Measurements from ENCODE around the gene KRT34.
"Not testable (repeated sequence)": the region's sequence is repeated elsewhere in the genome, so short reads cannot be mapped to it uniquely, and the experiment has no call there.

Gene KRT34

DNA sequence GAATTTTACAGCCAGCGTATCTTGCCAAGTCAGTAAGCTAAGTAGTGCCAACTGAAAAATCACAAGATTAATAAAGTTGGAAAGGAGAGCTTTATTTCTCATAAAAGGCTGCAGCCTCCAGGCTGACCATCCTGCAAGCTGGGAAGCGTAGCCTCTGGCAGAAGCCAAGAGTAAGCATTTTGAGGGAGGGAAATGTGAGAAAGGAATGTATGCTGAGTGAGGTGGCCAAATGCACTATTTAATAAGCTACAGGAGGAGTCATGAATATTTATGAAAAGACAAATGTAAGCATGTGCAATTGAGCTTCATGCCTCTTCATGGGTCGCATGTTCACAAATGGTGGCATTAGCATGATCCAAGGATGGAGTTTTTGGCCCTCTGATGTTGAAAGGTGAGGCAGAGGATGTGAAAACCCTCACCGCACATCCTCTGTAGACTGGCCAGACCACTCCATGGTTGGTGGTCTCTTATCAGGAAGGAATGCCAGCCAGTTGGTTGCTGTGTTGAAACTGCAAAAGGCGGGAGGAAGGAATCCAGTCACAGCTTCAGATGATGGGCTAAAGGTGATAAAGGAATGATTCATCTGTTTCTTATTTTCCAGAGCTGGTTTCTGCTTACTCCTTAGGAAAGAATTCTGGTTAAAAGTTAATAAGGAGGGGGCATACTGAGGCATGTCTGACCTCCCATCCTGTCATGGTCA lies 21.7 kb downstream of the KRT34 start:
- FAIRE-seq: no peak

DNA sequence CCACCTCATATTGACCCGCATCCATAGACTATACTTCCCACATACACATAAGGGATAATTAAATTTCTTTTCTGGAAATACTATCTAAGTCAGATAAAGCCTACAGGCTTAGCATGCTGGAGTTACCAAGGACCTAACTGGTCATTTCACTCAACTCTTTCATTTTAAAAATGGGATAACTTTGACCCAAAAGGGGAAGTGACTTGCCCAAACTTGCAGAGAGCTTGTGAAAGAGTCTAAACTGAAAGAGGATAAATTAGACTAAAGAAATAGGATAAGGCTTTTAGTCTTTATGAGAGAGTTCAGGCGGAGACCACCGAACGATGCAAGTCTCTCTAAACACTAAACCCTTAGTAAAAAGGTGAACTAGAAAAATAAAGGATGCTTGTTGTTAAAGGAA lies 27.6 kb downstream of the KRT34 start:
- FAIRE-seq: no peak

DNA sequence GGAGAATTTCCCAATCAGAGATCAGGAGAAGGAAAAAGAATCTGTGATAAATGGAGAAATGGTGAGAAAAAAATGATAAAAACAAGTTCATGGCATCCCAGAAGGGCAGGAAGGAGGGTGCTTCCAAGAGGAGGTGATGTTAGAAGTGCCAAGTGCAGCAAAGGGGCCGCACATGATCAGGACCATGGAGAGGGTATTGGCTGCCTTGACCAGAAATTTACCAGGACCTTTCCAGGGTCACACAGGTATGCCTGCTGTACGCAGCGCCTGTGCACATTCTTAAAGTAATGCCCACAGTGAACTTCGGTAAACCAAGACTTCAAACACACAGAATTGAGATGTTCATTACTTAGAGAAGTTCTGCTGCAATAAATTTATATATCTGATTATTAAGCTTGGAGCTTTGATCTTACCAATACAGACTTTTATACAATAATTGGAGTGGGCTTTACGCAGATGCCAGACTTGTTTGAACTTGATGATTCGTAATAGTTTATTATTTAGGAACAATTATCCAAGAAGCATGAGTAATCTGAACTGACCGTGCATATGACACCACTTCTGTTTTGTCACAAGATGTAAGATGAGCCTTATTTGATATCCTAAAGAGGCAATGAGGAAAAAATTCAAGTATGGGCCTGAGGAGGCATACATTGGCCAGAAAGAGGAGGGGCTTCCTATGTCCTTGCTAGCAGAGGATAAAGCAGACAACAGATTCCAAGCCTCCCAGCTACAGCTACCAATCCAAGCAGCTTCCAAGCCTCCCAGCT lies 29.3 kb downstream of the KRT34 start:
- no peak for FAIRE-seq

DNA sequence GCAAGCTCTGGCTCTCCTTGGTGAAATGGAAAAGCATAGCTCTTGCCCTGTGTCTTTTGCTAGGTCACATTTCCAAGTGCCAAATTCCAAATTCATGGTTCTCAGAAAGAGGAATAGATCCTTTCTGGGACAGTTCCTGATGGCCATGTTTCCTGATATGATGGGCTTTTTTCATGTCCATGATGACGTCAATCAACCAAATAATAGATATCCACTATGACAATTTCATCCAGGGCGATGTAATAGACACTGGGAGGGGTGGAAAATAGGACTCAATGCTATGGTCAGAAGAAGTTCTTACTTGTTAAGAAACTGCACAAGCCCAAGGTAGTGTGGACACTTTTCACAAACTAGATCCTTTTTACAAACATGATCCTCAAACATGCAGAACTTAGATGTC lies 30.9 kb downstream of the KRT34 start:
- no peak for FAIRE-seq

DNA sequence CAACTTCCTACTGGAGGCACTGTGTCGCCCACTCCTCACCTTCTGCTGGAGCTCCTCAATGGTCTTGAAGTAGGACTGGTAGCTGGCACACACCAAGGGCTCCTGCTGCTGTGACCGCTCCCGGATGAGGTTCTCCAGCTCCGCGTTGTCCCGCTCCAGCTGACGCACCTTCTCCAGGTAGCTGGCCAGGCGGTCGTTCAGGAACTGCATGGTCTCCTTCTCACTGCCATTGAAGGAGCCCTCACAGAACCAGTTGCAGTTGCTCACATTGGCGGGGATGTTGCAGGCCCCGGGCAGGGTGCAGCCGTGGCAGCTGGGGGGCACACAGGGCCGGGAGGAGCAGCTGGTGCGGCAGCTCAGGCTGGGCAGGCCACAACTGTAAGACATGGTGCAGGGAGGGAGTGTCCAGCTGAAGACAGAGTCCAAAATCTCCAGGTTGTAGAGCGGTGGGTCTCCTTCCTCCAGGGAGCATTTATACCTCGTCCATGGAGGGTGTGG lies 31.7 kb downstream of the KRT34 start, which contains the start of gene KRT33A:
Gene KRT33A, minus strand, starts transcription at position 448 of the 498 bp plus-strand sequence. Its CDS starts 61 bp downstream, at position 387.
- not testable (repeated sequence) for FAIRE-seq

DNA sequence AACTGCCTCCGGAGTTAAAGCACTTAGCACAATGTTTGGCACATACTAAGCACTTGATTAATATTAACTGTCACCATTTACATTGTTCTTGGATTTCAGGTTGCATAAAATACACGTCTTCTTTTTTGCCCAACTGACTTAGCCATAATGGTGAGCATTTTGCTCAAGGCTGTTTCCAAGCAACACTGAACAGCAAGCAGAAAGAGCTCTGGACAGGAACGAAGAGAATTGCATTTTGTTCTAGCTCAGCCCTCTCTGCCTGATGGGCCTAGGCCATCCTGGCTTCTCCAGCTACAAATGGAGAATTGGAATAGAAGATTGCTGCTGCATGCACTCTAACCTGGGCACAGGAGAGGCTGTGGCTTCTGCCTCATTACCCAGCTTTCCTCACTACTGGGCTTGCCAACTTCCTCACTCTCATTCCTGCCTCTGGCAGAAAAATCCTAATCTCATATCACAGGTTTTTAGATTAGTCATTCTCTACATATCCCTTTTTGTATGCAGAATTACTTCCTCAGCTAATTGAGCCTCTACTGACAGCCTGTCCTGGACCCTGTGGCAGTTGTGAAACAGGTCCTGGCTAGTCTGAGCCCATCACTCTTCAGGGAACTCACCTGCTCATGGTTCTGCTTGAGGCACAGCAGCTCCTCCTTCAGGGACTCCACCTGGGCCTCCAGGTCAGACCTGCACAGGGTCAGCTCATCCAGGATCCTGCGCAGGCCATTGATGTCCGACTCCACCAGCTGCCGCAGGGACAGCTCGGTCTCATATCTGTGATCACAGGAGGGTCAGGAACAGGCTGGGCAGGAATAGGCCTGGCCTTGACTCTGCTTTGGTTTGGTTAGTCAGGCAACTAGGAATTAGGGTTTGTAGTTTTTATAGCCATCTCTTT lies 34.0 kb downstream of the KRT34 start:
- no peak for FAIRE-seq

DNA sequence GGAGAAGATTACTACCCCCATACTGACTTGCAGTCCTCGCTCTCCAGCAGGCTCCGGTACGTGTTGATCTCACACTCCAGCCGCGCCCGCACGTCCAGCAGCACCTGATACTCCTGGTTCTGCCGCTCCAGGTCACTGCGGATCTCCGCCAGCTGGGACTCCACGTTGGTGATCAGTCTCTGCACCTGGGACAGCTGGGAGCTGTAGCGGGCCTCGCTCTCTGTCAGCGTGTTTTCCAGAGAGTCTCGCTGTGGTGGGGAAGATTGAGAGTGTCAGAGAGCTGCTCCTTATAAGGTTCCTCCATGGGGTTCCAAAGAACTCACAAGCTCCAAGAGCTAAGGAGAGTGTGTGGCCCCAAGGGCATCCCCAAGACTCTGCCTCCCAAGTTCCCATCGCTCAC lies 35.7 kb downstream of the KRT34 start:
- not testable (repeated sequence) for FAIRE-seq

DNA sequence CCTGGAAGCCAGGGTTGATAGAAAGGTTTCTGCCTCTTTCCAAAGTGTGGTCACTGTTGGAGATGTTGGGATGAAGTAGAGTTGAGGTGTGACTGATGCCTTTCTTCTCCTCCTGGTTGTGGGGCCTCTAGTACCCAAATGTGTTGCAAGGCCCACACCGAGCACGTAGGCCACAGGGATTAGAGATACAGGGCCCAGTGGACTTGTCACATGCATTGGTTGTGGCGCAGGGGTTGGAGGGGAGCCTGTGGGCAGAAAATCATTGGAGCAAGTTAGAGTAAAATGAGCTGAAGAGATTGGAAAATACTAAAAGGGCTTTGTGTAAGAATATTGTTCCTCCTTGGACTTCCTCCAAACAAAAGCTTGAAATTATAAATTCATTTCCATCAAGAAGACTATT lies 36.1 kb downstream of the KRT34 start:
- no peak for FAIRE-seq

DNA sequence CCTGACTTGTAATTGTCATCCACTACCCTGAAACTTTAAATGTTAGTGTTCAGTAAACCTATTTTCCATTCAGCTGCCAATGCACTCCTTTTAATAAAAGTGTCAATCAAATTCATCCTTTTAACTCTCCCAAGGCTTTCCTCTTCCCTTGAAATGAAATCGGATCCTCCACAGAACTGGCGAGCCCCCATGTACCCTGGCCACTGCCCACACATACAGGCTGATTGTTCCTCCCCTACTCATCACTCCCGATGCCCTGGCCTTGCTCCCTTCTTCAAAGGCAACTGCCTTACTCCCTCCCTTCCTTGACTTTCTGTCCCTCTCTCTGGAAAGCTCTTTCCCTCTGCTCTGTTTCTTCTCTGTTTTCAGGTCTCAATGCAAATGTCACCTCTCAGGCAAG lies 39.1 kb downstream of the KRT34 start:
- FAIRE-seq: no peak

DNA sequence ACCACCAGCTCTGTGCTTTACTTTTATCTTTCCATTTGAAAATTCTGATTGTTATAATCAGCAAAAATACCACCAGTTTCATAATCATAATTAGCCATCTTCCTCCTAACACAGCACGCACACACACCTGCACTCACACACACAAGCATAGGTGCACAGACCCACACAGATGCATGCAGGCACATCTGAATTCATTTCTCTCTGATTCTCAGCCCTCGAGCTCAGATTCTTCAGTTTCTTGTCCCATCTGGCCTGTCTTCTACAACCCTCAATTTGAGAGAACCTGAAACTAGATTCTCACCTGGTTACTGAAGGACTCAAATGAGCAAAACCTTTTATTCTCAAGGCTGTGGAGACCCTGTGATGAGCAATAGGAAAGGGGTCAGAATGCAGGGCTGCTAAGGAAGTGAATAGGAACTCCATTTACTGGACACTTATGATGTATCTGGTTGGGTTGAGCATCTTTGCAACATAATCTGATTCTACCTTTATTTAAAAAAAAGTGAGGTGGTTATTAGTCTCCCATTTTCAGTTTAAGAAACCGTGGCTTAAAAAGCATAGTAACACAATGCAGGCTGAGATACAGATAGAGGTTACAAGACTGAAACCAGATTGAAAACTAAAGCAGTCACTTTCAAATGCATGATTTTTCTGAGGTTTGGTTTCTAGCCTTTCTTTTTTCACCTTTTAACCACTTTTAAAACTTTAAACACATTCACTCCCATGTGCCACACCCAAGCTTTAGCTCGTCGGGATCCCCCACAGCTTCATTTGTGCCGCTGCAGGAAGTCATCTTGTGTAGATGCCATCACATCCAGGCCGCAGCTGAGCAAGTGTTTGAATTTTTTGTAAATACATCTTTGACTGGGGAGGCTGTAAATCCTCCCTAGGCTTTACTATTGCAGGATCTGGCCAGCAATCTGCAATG lies 40.9 kb downstream of the KRT34 start:
- no peak for FAIRE-seq

DNA sequence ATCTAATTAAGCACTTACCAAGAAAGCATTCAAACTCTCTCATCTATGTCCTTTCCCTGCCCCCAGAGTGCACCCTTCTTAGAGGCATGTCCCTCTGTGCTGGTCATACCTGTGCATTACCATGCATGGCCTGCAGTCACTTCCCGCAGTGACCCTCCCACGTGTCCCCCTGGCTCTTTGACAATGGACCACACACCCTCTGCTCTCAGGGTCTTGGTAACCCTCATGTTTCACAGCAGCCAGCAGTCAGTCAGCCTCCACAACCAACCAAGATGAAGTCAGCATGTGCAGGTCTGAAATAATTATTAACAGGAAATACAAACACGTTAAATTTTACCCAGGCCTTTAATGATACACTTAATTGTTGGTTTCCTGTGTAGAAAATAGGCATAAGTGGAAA lies 41.6 kb downstream of the KRT34 start:
- FAIRE-seq: no peak

DNA sequence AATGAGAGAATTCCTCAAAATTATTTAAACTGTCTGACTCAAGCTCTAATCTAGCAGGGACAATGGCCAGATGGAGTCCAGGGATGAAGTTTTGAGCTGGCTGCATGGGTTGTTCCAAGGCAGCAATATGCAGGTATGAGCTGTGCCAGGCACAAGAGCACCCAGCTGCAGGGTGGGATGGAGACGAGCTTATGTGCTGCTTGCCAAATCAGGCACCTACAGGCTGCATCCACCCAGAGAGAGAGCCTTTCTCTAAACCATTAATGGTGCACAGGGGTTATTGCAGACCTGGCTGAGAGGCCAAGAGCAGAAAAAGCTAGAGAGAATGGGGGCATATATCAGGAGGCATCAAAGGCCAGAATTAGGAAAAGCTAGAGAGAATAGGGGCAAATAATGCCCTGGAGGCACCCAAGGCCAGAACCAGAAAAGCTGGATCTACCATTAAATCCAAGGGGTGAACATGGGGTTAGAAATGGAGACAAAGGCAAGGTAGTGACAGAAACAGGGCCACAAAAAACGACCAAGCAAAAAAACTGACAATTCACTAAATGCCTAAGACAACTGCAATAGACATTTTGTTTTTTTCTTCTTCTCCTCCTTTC lies 42.4 kb downstream of the KRT34 start:
- no peak for FAIRE-seq

DNA sequence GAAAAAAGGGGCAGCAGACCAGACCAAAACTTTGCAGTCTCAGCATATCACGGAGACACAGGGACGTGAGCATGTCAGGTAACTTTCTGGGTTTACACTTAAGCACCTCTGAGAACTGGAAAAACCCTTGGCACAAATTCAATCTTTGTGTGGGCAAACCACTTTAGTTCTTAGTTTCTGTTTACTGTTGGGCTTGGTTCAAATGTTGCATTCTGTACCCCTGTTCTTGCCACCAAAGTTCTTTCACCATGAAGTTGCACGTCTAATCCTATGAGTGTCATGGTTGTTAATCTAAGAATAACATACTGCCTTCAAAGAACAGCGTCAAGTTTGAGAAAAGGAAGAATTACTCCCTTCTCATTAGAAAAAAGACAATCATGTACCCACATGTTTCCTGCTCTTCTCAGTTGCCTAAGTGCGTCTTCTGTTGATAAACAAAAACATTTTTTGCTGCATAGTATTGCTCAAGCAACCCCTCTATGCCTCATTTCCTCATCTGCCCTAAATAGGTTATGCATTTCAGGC lies 43.1 kb downstream of the KRT34 start:
- no peak for FAIRE-seq

DNA sequence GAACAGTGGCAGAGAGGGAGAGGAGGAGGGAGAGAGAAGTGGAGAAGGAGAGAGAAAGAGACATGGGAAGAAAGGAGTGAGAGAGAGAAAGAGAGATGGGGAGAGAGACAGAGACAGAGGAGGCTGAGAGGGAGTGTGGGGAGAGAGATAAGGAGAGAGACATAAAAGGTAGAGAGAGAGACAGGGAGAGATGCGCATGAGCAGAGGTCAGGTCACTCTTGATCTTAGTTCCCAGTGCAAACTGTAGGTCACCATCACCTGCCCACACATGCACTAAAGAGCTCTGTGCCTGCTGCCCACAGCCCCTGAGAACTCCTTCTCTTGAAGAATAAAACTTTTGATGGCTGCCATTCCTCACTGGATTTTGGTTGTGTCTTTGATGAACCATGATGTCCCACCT lies 46.4 kb downstream of the KRT34 start:
- no peak for FAIRE-seq

DNA sequence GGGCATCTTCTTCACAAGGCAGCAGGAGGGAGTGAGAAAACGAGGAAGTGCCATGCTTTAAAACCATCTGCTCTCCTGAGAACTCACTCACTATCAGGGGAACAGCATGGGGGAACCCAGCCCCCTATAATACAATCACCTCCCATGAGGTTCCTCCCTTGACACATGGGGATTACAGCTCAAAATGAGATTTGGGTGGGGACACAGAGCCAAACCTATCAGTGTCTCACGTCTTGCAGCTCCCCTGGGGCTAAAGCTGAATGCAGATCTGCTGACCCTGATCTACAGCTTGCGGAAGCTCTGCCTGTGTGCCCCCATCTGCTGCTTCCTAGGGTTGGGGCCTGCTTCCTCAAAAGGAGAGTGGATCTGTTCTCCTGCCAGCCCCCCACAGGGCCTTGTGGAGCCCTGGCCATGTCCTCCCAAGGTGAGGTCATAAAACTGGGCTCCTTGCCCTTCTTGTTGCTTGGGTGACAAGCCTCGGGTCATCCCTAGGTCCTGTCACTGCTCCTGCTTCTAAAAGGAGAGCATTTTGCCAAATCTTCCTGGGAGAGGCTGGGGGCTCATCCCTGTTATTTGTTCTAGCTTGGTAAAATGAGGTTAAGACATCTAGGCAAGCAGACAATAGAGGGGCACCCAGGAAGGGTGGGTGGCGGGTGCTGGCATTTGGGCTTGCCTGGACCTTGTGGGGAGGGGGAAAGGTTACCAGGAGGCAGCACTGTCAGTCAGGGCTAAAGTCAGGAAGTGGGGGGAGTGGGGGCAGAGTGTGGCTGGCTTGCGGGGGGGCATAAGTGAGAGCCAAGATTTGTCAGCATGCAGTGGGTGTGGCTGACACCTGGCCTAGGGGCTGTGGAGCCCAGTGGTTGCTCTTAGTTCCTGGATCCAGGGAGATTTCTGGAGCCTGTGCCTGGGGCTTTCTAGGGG lies 47.5 kb downstream of the KRT34 start:
- FAIRE-seq: no peak

DNA sequence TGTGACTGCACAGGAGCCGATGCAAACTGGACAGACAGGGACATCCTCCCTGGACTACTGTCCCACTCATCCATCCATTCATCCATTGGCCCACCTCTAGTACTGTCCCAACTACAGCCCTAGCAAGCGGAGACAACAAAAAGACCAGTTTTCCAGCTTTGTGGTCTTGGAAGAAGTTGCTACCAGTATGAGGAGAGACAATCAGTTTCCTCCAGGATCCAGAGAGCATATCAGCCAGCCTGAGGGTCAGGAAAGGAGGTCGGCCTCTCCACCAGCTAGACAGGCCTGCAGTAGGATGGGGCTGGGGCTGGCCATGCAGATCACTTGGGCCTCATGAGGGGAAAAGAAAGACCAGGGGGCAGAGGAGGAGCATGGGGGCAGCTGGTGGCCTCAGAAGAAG lies 48.3 kb downstream of the KRT34 start:
- no peak for FAIRE-seq

DNA sequence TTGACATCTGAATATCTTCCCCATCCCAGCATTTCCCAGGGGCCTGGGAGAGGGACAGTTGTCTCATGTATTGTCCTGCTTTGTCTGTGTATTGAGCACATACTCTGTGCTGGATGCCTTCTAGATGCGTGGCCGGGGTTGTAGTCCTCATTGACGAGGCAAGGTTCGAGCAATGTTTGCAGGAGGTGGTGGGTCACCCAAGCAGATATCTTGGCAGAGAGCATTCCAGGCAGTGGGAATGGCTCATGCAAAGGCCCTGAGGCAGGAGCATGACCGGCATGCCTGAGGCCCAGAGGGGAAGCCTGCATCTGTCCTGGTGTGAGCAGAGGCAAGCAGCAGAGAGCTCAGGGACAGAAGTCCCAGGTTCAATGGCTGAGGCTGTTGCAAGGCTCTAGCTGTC lies 49.0 kb downstream of the KRT34 start:
- no peak for FAIRE-seq

DNA sequence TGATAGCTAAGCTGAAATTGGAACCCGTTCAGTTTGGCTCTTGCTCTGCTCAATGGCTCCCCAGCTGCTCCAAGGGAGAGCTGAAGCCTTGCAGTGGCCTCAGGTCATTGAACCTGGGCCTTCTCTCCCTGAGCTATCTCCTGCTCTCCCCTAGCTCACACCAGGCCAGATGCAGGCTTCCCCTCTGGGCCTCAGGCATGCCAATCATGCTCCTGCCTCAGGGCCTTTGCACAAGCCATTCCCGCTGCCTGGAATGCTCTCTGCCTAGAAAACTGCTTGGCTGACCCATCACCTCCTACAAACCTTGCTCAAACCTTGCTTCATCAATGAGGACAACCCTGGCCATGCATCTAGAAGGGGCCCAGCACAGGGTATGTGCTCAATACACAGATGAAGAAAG lies 49.9 kb downstream of the KRT34 start:
- no peak for FAIRE-seq

DNA sequence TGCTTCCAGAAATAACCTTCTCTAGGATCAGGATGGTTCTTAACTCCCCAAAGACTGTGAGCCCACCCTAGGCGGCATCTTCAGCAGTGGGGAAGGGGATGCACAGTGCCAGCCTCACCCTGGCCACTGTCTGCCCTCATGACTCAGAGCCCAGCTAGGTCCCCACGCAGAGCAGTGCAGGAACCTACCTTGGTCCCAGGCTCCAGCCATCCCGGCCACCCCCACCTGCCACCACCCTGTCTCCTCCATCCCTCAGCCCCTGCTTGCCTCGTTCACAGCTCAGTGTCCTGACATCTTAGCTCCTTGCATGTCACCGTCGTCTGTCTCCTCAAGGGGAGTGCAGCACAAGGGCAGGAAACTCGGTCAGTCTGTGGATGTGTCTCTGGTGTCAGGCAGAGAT lies 50.5 kb downstream of the KRT34 start:
- FAIRE-seq: no peak

DNA sequence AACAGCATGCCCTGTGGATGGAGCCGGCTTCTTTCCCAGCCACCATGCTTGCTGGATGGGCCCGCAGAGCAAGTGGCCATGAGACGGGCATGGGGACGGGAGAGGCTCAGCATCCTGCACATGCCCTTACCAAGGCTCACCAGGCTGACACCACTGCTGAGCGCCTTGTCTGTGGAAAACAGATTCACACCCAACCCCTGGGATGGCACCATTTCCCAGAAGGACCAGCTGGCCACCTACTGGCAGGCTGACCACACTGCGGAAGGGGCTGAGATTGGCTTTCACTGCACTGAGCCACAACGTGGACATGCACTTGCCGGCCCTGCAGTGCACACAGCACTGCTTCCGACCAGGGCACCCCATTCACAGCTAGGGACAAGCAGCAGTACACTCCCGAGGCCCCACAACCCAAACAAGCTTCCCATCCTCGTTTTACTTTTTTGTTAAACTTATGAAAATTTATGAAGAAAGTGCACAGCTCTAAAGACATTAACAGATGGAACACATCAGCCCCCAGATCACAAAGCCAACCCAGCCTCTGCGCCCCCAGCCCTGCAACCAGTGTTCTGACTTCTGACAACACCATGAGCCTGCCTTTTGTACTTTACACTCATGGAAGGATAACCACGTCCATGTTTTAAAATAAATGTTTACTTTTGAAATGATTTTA lies 52.7 kb downstream of the KRT34 start:
- no peak for FAIRE-seq

All from TTC549 (cell line).